Left ventricle myocardium inferior (tissue), 1 donor: ENCODE measurements around the gene VCAN. TPM values are rescaled to one million over a fixed set of nuclear protein-coding genes. Genes with fewer than 3 reads are reported as not detected.
A peak's percentile ranks its signal among the peaks of the same experiment; 100 is the strongest.

Experiments used
- DNase-seq: peaks from one replicate; pipeline ENCODE4 v3.0.0-alpha.2; 2020
- H3K27ac ChIP-seq: fragments of 200-600 bp; replicated peaks from 2 replicates; pipeline ENCODE4 v1.8.0; 2021
- H3K27me3 ChIP-seq: fragments of 200-600 bp; 2 replicates; pipeline ENCODE4 v1.8.0; 2021; ENCODE audit warnings: low read depth
- H3K36me3 ChIP-seq: fragments of 200-600 bp; 2 replicates; pipeline ENCODE4 v1.8.0; 2021
- H3K4me1 ChIP-seq: fragments of 200-600 bp; 2 replicates; pipeline ENCODE4 v1.8.0; 2021
- H3K4me3 ChIP-seq: fragments of 200-600 bp; 2 replicates; pipeline ENCODE4 v1.8.0; 2021; ENCODE audit warnings: mild to moderate bottlenecking, moderate library complexity
- H3K9me3 ChIP-seq: fragments of 200-600 bp; replicated peaks from 2 replicates; pipeline ENCODE4 v1.8.0; 2021
- CTCF ChIP-seq: fragments of 200-600 bp; IDR thresholded peaks from 2 replicates; pipeline ENCODE4 v1.8.0; 2021; ENCODE audit warnings: antibody characterized with exemption, mild to moderate bottlenecking, borderline replicate concordance
- intact Hi-C: fragments of 100-400 bp; cut with micrococcal nuclease; formaldehyde crosslinking; loops from one replicate; pipeline ENCODE4 v1.11.0; 2022
- total RNA-seq: library from RNA; stranded (reverse); fragmentation: NEBNext Ultra II Directional; extraction: Animal tissue kit (Norgen Biotek cat#: 25700); gene quantifications from one replicate; pipeline ENCODE4 v1.2.1, GENCODE V29; 2021
- donor health status: DM: no; HTN: yes; CAD: no; lungs with severe emphysema.

Gene VCAN
- total RNA-seq, 1 donor from 2014 or later, result 25.2 TPM

DNA sequence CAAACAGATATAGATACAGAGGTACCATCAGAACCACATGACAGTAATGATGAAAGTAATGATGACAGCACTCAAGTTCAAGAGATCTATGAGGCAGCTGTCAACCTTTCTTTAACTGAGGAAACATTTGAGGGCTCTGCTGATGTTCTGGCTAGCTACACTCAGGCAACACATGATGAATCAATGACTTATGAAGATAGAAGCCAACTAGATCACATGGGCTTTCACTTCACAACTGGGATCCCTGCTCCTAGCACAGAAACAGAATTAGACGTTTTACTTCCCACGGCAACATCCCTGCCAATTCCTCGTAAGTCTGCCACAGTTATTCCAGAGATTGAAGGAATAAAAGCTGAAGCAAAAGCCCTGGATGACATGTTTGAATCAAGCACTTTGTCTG, 69.2 kb downstream of the VCAN start:
- H3K4me1 ChIP-seq, result no peaks in the 10 kb centered on the region
- no peak overlapping the region for H3K4me3 ChIP-seq
- H3K27me3 ChIP-seq, result peaks cover 10% of the 10 kb centered on the region
- H3K36me3 ChIP-seq, result no peaks in the 10 kb centered on the region
- H3K27ac ChIP-seq, result no peak overlapping the region
- TF ChIP-seq CTCF, result no peak
- intact Hi-C loops, result no loop called here
- no peak for DNase-seq
- H3K9me3 ChIP-seq, result no peaks in the 10 kb centered on the region

DNA sequence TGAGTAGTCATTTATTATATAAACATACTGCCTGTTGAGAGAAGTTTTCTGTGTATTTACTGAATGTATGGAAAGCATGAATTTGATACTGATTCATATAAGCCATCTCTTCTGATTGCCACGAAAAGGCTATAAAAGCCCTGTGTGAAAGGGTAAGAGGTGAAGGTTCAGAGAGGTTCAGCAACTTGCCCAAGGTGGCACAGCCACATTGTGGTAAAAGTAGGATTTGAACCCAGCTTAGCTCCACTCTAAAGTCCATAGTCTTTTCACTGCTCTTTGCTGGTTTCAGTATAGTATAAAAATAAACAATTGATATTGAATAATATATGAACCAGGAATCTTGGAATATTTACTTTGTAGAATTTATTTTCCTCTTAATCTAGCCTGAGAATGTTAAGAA, 71.3 kb downstream of the VCAN start:
- Histone ChIP-seq H3K36me3 (no peaks in the 10 kb centered on the region), H3K27ac (no peak overlapping the region), H3K4me1 (no peaks in the 10 kb centered on the region), H3K9me3 (no peaks in the 10 kb centered on the region), H3K27me3 (no peaks in the 10 kb centered on the region), H3K4me3 (no peak overlapping the region)
- DNase-seq, result no peak
- intact Hi-C loops, result no loop called here
- TF ChIP-seq CTCF, result no peak

GRCh38 chr5:83543898-83544297, 72.4 kb downstream of the VCAN start:
- H3K27ac ChIP-seq, result no peak overlapping the region
- H3K36me3 ChIP-seq, result no peaks in the 10 kb centered on the region
- TF ChIP-seq CTCF, result no peak
- DNase-seq, result no peak
- H3K4me1 ChIP-seq, result no peaks in the 10 kb centered on the region
- intact Hi-C loops, result no loop called here
- H3K9me3 ChIP-seq, result no peaks in the 10 kb centered on the region
- H3K27me3 ChIP-seq, result no peaks in the 10 kb centered on the region
- no peak overlapping the region for H3K4me3 ChIP-seq

DNA sequence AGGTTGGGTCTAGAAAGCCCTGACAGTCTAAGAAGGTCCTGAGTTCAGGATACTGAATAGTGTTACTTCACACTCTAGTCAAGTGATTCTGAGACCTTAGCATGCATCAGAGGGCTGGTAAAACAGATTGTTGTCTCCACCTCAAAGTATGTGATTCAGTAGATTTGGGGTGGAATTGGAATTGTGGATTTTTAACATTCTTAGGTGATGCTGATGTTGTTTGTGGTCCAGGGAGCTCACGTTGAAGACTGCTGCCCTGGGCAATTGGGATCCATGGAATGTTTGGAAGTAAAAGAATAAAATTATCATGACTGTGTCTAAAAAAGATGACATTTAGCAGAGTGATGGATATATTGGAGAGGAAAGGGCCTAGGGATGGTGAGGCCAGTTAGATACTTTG, 75.6 kb downstream of the VCAN start:
- Histone ChIP-seq H3K9me3 (no peaks in the 10 kb centered on the region), H3K27ac (no peak overlapping the region), H3K4me3 (no peak overlapping the region), H3K36me3 (no peaks in the 10 kb centered on the region), H3K4me1 (peaks cover 1% of the 10 kb centered on the region), H3K27me3 (no peaks in the 10 kb centered on the region)
- TF ChIP-seq CTCF, result no peak
- intact Hi-C loops, result no loop called here
- DNase-seq, result no peak

DNA sequence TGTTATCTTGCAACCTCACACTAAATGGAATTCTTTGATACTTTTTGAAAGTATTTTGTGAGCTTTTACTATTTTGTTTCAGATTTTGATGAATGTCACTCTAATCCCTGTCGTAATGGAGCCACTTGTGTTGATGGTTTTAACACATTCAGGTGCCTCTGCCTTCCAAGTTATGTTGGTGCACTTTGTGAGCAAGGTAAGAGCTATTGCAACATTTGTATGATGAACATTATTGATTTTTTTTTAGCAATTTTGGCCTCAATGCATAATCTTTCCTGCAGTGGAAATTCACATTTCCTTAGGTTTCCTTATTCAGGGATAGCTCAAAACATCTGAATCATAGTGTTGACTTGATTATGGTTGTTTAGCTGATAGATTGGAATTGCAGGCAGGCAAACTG, 76.3 kb downstream of the VCAN start:
- intact Hi-C loops, result no loop called here
- no peak for DNase-seq
- H3K9me3 ChIP-seq, result no peaks in the 10 kb centered on the region
- no peaks in the 10 kb centered on the region for H3K27me3 ChIP-seq
- H3K4me1 ChIP-seq, result peaks cover 9% of the 10 kb centered on the region
- no peaks in the 10 kb centered on the region for H3K36me3 ChIP-seq
- no peak overlapping the region for H3K4me3 ChIP-seq
- no peak overlapping the region for H3K27ac ChIP-seq
- TF ChIP-seq CTCF, result no peak

DNA sequence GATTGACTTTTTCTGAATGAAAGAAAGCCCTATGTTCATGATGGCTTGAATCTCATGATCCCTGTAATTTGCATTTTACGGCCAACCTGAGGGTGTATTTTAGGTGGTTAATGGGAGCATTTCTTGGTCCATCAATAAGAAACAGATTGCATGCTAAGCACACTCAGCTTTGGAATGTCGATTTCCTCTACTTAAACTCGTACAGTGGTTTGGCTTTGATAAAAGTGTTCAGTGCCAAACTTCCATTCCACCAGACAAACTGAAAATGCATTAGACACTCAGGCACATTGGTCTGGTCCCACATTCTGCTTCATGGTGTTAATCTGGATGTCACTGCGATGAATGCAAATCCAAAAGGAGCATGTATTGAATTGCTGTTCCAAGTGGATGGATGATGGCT, 77.0 kb downstream of the VCAN start:
- Histone ChIP-seq H3K4me1 (peaks cover 16% of the 10 kb centered on the region), H3K9me3 (no peaks in the 10 kb centered on the region), H3K36me3 (no peaks in the 10 kb centered on the region), H3K27me3 (no peaks in the 10 kb centered on the region), H3K27ac (peak overlapping the region; percentile 1), H3K4me3 (no peak overlapping the region)
- no peak for DNase-seq
- no peak for TF ChIP-seq CTCF
- intact Hi-C loops, result no loop called here
